ENCODE results near the gene FARS2. TPM values are rescaled to one million over a fixed set of nuclear protein-coding genes. Genes with fewer than 3 reads are reported as not detected.

FARS2 gene
- polyA plus RNA-seq, 1 donor (not counting 4 experiments of a cell fraction or from before 2014, with no cell fraction given), result 21.3 TPM

GRCh38 chr6:5462856-5463255, 201.5 kb downstream of the FARS2 start:
- Histone ChIP-seq H3K9ac (ENCODE audit: control insufficient read depth, extremely low read depth, insufficient read depth, low read length) (no peak overlapping the region), H2AFZ (ENCODE audit: control insufficient read depth, low read length) (no peak overlapping the region), H3K27ac (ENCODE audit: control insufficient read depth, insufficient read depth, low read length) (no peak overlapping the region), H3K4me2 (ENCODE audit: control insufficient read depth, extremely low read depth, insufficient read depth, low read depth, low read length) (no peak overlapping the region), H3K4me3 (ENCODE audit: control insufficient read depth in 2 of 3, extremely low read depth in 1 of 3, insufficient read depth in 2 of 3, low read depth in 1 of 3, low read length in 3 of 3) (no peak overlapping the region), H3K9me1 (ENCODE audit: control insufficient read depth, extremely low read depth, insufficient read depth, low read length) (no peaks in the 10 kb centered on the region), H3K4me1 (ENCODE audit: control insufficient read depth, extremely low read depth, insufficient read depth, low read length) (peaks cover 5% of the 10 kb centered on the region), H3K79me2 (ENCODE audit: control insufficient read depth, insufficient read depth, low read length) (no peaks in the 10 kb centered on the region), H3K9me3 (ENCODE audit: control insufficient read depth, low read depth, low read length) (no peaks in the 10 kb centered on the region), H4K20me1 (ENCODE audit: control insufficient read depth, extremely low read depth, insufficient read depth, low read length) (no peaks in the 10 kb centered on the region), H3K27me3 (ENCODE audit: control insufficient read depth, extremely low read depth, insufficient read depth, low read length) (no peaks in the 10 kb centered on the region), H3K36me3 (ENCODE audit: control insufficient read depth in 2 of 2, extremely low read depth in 1 of 2, insufficient read depth in 2 of 2, low read length in 2 of 2) (no peaks in the 10 kb centered on the region)
- FAIRE-seq (no peak), DNase-seq (ENCODE audit: low read depth, low spot score) (no peak)
- dilution Hi-C loops (cut with MboI; ENCODE audit: extremely low pct_ligation_motif_present, low sequenced_read_pairs), result no loop called here
- TF ChIP-seq EZH2 (IDR thresholded peaks at IDR 0.05; ENCODE audit: low read length), result no peak
- TF ChIP-seq CTCF (optimal IDR thresholded peaks at IDR 0.05 in 1 of 3, IDR thresholded peaks at IDR 0.05 in 1 of 3, conservative IDR thresholded peaks at IDR 0.05 in 1 of 3; ENCODE audit: extremely low read depth in 1 of 3, insufficient read depth in 2 of 3, low read length in 3 of 3), result no peak

- TF ChIP-seq CTCF (optimal IDR thresholded peaks at IDR 0.05 in 1 of 3, IDR thresholded peaks at IDR 0.05 in 1 of 3, conservative IDR thresholded peaks at IDR 0.05 in 1 of 3; ENCODE audit: extremely low read depth in 1 of 3, insufficient read depth in 2 of 3, low read length in 3 of 3), result no peak
- no peak for TF ChIP-seq EZH2 (IDR thresholded peaks at IDR 0.05; ENCODE audit: low read length)
- no peaks in the 10 kb centered on the region for H3K27me3 ChIP-seq (ENCODE audit: control insufficient read depth, extremely low read depth, insufficient read depth, low read length)
- no peak overlapping the region for H3K4me2 ChIP-seq (ENCODE audit: control insufficient read depth, extremely low read depth, insufficient read depth, low read depth, low read length)
- H3K4me1 ChIP-seq (ENCODE audit: control insufficient read depth, extremely low read depth, insufficient read depth, low read length), result no peaks in the 10 kb centered on the region
- H3K9ac ChIP-seq (ENCODE audit: control insufficient read depth, extremely low read depth, insufficient read depth, low read length), result no peak overlapping the region
- no peaks in the 10 kb centered on the region for H3K9me3 ChIP-seq (ENCODE audit: control insufficient read depth, low read depth, low read length)
- H3K36me3 ChIP-seq (ENCODE audit: control insufficient read depth in 2 of 2, extremely low read depth in 1 of 2, insufficient read depth in 2 of 2, low read length in 2 of 2), result no peaks in the 10 kb centered on the region
- H3K4me3 ChIP-seq (ENCODE audit: control insufficient read depth in 2 of 3, extremely low read depth in 1 of 3, insufficient read depth in 2 of 3, low read depth in 1 of 3, low read length in 3 of 3), result no peak overlapping the region
- no peaks in the 10 kb centered on the region for H3K79me2 ChIP-seq (ENCODE audit: control insufficient read depth, insufficient read depth, low read length)
- no peak overlapping the region for H2AFZ ChIP-seq (ENCODE audit: control insufficient read depth, low read length)
- FAIRE-seq, result no peak
- no peak for DNase-seq (ENCODE audit: low read depth, low spot score)
- H3K27ac ChIP-seq (ENCODE audit: control insufficient read depth, insufficient read depth, low read length), result no peak overlapping the region
- H3K9me1 ChIP-seq (ENCODE audit: control insufficient read depth, extremely low read depth, insufficient read depth, low read length), result no peaks in the 10 kb centered on the region
- H4K20me1 ChIP-seq (ENCODE audit: control insufficient read depth, extremely low read depth, insufficient read depth, low read length), result no peaks in the 10 kb centered on the region
- dilution Hi-C loops (cut with MboI; ENCODE audit: extremely low pct_ligation_motif_present, low sequenced_read_pairs), result no loop called here
Measured at GRCh38 chr6:5463690-5464089, 202.4 kb downstream of the FARS2 start.
